GM18519 (cell line): ENCODE data around the gene USP5.

ENCODE experiments used
- ATAC-seq: cut with Tn5 transposase; IDR thresholded peaks from one replicate; pipeline ENCODE4 v1.9.1; 2021; ENCODE audit warnings: mild to moderate bottlenecking, moderate library complexity; ENCODE audit not compliant: unreplicated experiment, low FRiP score

Gene USP5

DNA sequence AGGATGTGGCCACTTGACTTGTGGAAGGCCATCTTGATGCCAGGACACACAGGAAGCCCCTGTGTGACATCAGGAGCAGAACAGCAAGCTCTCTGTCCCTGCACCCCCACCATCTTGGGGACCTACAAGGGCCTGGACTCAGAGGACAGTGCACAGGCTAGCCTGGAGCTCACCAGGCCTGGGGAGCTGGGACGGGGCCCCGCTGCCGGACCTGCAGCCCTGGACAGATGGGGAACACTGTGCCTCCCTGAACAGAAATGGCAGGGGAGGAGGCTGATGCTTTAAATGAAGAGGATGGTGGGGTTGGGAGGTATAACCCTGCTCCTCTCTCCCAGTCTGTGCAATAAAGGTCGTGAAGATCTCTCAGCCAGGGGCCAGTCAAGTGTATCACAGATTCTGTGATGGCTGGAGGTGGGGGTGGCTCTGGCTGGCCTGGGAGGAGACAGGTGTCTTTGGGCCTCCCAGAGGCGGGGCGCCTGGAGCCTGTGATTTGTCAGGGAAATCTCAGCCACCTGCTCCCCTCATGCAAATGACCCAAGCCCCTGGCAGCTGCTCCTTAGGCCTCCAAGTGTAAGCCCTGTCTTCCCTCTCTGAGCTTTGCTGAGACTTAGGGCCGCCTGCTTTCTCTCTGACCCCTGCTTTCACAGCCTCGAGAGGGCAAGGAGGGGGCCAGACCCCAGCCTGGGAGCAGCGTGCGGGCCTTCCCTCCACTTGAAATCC, 12.3 kb upstream of the USP5 start:
- peak; percentile 62 for ATAC-seq

DNA sequence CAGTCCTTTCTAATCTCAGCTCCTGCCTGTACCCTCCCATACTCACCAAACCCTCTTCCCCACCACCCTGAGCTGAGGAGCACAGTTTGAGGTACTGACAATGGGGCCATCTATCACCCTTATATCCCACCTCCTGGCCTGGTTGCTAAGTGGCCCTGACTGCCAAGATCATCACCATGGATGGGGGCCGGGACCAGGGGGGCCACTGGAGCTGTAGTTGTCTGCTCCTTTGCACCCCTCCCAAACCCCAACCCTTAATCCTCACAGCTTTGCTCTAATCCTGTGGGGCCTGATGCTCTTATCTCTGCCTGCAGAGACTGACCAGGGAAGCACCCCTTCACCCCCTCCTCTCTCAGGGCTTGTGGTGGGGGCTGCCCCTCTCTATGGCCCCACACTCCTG, 11.6 kb upstream of the USP5 start:
- no peak for ATAC-seq

DNA sequence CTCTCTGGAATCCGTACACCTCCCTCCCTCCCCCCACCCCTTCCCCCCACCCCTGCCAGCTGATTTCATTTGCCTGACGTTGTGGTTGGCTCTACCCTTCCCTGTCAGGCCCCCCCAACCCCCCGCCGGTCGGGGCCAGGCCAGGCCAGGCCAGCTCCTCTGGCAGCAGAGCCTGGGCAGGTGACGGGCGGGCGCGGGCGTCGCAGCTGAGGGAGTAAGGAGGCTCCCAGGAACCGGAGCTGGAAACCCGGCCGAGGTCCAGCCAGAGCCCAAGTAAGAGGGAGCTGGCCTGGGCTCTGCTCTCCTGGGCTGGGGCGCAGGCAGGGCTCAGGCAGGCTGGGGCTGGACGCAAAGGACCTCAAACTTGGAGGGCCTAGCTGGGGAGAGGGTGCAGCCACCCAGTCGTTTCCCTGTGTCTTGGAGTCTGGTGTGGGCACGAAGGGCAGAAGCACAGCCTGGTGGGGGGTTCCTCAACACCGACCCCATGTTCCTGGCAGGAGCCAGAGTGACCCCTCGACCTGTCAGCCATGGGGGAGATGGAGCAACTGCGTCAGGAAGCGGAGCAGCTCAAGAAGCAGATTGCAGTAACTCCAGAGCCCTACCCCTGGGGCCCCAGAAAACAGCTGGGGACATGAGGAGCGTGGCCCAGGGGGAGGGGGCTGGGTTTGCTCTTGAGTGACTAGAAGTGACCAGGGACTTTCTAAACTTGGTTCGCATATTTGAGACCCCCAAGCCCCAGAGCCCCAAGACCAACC, 11.0 kb upstream of the USP5 start, which contains the start of gene GNB3:
TSS of gene GNB3 (plus strand) at position 165 of the 755 bp plus-strand sequence. CDS start at position 528, 363 bp downstream.
- ATAC-seq: no peak

DNA sequence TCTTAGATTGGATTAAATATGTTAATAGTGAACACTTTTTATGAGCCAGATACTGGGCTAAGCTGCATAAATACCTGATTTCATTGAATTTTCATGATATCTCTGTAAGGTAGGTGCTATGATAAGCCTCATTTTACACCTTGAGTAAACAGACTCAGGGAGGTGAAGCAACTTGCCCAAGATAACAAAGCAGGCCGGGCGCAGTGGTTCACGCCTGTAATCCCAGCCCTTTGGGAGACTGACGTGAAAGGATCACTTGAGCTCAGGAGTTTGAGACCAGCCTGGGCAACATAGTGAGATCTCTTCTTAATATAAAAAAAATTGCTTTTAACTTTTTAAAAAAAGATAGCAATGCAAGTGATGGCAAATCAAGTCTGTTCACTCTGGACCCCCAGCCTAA, 9.9 kb upstream of the USP5 start:
- no peak for ATAC-seq

DNA sequence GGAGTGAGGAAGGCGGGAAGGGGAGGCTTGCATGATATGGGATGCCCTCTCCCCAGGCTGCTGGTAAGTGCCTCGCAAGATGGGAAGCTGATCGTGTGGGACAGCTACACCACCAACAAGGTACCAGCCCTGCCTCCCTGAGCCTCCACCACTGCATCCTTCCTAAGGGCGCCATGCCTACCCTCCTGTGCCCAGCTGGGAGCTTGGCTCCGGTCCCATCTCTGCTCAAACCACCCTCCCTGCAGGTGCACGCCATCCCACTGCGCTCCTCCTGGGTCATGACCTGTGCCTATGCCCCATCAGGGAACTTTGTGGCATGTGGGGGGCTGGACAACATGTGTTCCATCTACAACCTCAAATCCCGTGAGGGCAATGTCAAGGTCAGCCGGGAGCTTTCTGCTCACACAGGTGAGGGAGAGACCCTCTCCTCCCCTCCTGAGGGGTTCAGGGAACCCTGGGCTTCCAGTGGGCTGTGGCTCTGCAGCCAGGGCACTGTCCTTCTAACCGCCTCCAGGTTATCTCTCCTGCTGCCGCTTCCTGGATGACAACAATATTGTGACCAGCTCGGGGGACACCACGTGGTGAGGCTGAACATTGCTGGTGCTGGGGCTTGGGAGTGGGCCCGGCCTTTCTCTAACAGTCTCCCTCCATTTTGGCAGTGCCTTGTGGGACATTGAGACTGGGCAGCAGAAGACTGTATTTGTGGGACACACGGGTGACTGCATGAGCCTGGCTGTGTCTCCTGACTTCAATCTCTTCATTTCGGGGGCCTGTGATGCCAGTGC, 8.6 kb upstream of the USP5 start:
- ATAC-seq: no peak

DNA sequence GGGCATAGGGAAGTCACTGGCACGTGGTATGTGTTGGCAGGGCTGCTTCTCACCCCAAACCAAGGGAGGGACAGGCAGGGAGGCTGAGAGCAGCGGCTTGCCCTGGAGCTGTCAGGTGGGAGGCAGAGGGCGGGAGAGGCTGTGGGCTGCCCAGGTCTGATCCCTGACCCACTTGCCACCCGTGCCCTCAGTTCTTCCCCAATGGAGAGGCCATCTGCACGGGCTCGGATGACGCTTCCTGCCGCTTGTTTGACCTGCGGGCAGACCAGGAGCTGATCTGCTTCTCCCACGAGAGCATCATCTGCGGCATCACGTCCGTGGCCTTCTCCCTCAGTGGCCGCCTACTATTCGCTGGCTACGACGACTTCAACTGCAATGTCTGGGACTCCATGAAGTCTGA, 6.6 kb upstream of the USP5 start:
- ATAC-seq: no peak

DNA sequence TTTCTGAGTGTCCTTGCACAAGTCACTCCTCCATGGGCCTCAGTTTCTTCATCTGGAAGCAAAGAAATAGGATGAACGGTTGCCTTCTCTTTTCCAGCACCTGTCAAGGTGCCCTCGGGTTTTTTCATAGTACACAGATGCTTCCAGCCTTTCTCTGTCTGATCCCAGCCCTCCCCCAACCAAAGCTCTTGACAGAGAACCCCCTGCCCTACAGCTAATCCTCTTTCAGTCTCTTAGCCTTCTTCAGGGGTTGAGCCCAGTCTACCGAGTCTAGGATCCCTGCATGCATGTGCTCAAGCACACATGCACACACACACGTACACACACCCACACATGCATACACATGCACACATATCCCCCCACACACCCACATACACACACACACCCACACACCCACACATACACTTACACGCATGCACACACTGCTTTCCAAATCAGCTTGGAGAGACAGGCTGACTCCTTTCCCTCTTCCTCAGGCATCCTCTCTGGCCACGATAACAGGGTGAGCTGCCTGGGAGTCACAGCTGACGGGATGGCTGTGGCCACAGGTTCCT, 5.6 kb upstream of the USP5 start:
- no peak for ATAC-seq

DNA sequence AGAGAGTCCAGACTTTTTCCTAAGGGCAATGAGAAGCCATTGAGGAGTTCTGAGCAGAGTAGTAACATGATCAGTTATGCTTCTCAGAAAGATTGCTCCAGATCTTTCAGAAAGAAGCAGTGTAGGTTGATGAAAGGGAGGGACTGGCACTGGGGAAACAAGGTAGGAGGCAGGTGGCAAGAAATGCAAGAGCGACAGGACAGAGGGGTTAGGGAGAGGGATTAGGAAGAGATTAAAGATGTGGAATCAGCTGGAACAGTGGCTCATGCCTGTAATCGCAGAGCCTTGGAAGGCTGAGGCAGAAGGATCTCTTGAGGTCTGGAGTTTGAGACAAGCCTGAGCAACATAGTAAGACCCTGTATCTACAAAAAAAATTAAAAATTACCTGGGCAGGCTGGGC, 4.3 kb upstream of the USP5 start:
- ATAC-seq: no peak

DNA sequence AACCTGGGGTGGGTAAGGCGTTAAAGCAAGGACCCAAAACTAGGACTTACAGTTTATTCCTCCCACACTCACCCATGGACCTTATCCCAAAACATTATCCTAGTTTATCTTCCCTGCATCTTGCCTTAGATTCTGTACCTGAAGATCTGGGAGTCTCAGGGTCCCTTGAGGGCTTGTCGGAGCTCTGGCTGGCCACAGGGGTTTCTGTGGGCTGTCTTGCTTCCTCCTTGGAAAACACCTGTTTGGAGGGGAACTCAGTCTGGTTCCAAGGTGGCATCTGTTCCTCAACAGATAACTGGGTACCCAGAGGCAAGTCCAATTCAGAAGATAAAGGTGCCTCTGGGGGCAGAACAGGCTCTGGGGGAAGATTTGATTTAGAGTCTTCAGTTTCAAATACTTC, 2.5 kb upstream of the USP5 start:
- ATAC-seq: no peak

DNA sequence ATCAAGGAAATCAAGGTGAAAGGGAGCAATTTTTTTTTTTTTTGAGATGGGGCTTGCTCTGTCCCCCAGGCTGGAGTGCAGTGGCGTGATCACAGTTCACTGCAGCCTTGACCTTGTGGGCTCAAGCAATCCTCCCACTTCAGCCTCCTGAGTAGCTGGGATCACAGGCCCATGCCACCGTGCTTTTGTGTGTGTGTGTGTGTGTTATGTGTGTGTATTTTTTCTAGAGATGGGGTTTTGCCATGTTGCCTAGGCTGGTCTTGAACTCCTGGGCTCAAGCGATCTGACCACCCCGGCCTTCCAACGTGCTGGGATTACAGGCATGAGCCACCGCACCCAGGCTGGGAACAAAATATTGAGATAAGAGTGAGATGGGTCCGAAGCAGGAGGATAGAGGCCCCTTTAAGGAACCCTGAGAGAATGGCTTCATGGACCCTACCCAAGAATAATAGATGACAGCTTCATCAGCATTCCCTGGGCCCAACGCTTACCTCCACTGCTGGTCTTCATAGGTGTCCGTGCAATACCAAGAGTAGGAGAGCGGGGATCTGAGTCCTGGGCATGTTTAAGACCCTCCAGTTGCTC, 1.9 kb upstream of the USP5 start:
- no peak for ATAC-seq

DNA sequence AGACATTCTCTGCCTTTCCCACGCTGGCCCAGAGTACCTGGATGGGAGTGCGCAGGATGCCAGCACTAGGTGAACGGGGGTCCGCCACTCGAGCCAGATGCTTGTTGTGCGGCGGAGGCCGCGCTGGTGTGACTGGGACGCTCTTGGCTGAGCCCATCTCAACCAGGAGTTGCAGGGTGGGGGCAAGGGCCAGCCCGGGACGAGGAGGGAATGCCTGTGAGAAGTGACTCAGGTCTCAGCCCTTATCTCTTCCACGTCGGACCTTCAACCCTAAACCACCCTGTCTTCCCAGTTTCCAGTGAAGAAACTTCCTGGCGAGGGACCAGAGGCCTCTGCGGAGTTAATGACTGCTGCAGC, 1.2 kb upstream of the USP5 start:
- no peak for ATAC-seq

DNA sequence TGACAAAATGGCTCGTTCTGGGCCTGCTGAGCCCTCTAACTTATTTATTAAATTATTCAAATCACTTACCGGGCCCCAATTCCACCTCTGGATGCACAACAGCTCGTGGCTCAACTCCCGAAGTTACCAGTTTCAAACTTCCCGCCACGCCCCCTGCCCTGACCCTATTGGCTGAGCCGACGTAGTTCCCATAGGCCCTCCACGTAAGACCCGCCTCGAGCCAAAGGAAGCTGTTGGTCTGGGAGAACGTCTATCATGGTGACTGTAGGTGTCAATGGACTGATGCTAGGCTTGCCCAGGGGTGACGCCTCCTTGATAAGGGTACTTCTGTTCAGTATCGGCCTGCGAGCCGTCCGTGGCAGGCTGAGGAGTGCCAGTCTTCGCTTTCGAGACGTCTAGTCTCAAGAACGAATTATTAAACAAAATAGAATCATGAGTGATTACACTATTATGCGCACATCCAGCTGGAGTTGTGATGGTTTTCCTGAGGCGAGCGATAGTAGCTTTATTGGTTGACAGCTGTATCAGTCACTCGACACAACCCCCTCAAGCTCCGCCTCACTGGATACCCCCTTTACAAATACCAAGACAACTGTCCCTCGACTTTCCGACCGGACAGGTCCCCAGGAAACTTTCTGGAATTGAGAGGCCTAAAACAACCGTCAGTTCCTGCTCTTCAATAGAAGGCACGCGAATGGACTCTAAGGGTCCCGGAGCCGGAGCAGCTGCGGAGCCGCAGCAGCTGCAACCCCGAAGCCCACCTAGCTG, 613 bp upstream of the USP5 start, which contains the start of gene CDCA3:
TSS of gene CDCA3 (minus strand) at position 134 of the 768 bp plus-strand sequence. CDS start 334 bp downstream, outside the sequence.
- ATAC-seq: peak; percentile 40

DNA sequence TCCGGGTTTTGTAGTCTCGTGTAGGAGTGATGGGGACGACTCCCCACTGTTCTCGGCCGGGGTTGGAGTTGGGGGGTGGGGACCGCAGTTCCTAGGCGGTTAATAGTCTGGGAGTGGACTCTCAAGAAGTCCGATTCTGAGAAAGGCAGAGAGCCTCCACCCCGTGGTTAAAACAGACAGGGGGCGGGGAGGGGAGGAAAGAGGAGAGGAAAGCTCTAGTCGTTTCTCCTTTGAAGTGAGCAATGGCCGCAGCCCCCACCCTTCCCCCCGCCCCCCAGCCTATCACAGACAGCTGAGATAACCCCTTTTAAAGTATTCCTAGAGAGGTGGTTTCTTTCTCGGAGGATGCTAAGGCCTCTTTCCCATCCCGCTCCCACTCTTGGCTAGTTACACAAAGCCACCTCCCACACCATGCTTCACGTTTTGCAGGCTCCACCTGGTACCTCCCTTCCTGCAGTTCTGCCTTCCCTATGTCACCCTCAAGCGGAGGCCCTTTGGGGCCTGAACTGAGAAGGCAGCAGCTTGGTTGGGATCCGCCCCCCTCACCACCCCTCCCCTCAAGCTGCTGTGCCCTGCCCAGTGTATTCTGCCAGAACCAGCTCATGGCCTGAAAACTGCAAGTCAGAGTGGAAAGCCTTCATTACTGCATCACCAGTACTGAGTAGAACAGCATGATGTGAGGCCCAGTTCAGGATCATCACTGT, 853 bp downstream of the USP5 start:
- no peak for ATAC-seq

DNA sequence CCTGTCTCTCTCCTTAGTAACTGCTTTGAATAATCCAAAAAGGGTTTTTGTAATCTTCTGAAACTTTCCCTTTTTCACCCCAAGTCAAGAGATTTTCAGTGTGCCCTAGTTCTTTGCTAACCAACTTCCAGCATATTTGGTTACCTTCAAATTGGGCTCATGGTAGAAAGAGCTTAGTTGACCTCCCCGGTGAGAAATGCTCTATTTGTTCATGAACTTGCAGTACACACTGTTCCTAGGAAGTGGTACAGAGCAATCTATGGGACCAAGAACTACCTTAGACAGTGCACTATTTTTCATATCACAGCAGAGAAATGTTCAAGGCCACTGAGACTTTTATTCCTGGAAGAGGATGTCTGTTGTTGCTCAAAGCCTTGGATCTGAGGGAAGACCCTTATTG, 1.7 kb downstream of the USP5 start:
- no peak for ATAC-seq

DNA sequence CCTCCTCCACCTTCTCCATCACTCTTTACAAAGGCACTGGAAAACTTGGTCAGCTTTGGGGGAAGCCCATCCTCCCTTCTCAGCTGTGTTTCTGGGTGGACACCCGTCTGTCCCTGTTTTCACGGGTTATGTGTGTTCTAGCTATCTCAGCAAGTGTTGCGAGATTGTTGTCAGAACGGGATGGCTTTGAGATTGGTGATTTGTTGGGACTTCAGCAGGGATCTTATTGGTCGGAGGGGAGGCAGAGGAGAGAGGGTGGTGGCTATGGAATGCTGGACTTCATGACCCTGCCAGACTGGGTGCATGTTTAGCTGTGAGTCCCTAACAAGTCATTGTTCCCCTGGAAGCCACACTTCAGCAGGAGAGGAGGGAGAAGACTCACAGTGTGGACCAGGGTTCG, 2.1 kb downstream of the USP5 start:
- no peak for ATAC-seq

DNA sequence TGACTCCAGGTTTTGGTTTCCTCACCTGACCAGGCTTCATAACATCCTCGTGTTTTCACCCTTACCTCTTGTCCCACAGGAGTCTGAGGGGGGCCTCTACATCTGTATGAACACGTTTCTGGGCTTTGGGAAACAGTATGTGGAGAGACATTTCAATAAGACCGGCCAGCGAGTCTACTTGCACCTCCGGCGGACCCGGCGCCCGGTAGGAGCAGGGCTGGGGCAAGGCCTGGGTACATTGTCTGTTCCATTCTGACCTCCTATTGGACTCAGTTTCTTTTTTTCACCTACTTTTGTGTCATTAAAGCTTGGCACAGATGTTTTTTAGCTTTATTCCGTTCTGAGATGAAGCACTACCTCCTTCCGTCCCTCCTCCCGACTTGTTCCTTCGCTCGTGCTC, 3.4 kb downstream of the USP5 start:
- no peak for ATAC-seq

DNA sequence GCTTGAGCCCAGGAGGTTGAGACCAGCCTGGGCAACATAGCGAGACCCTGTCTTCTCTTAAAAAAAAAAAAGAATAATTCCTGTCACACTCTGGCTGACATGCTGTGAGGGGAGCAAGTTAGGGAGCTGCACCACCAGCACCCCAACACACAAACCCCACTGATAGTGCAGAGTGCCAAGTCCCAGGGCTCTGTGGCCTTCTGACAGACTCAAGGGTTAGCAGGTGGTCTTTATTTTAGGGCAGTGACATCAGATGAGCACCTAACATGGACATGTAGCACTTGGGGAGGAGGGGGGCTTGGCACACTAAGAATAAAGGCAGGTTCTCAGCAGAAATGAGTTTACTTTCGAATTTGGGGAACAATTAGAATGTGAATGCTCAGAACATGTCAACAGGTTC, 6.8 kb downstream of the USP5 start:
- ATAC-seq: no peak

DNA sequence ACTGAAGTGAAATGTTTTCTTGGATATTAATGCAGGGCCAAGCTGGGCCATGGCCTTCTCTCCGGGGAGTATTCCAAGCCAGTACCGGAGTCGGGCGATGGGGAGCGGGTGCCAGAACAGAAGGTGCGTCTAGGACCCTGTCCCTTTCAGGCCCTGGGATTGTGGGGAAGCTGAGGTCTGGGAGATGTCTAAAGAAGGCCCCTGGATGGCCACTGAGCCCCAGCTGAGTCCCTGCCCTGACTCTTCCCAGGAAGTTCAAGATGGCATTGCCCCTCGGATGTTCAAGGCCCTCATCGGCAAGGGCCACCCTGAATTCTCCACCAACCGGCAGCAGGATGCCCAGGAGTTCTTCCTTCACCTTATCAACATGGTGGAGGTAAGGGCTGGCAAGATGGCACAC, 8.2 kb downstream of the USP5 start:
- ATAC-seq: no peak

DNA sequence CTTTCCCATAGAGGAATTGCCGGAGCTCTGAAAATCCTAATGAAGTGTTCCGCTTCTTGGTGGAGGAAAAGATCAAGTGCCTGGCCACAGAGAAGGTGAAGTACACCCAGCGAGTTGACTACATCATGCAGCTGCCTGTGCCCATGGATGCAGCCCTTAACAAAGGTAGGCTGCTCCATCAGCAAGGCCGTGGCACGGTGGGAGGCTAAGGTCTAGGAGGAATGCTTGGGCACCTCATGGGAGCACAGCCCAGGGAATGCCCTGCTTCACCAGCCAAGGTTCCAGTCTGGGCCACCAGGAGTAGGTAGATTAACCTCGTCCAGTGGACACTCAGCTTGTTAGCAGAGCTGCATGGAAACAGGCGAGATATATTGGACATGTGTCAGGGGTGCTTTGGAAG, 9.0 kb downstream of the USP5 start:
- no peak for ATAC-seq
